B cell (primary cell): ENCODE data around the gene USH2A. TPM values are rescaled to one million over a fixed set of nuclear protein-coding genes. Genes with fewer than 3 reads are reported as not detected.

Experiments
- ATAC-seq: fragments of 200-7000 bp; cut with Tn5 transposase; one replicate; pipeline ENCODE4 v1.10.0; 2021; ENCODE audit warnings: low read depth, mild to moderate bottlenecking, moderate number of reproducible peaks, moderate library complexity
- CTCF ChIA-PET: fragments of 350-600 bp; sonication (Branson Sonifier 250); formaldehyde crosslinking; loops from one replicate; lab custom pipeline; 2021; ENCODE audit warnings: antibody characterized with exemption, inconsistent platforms; lab: Charles Lee
- POLR2A ChIA-PET: fragments of 350-600 bp; sonication (Branson Sonifier 250); formaldehyde crosslinking; loops from one replicate; lab custom pipeline; 2021; ENCODE audit warnings: antibody characterized with exemption; lab: Charles Lee
- DNase-seq: peaks from one replicate; pipeline ENCODE4 v3.0.0; 2013
- H2AFZ ChIP-seq: 2 replicates; pipeline ENCODE4 v1.6.1; 2012; ENCODE audit warnings: mild to moderate bottlenecking, low read depth, low read length; ENCODE audit not compliant: insufficient read depth, poor library complexity, severe bottlenecking
- H3K27ac ChIP-seq, 2 donors: 1 replicate in 1 of 2; 2 replicates in 1 of 2; pipeline ENCODE4 v1.5.1; 2012 to 2013; ENCODE audit warnings: low read length in 2 of 2, mild to moderate bottlenecking in 2 of 2, moderate library complexity in 1 of 2
- H3K27me3 ChIP-seq, 4 experiments: fragments of 200-600 bp in 1 of 4; sonication (generic) in 1 of 4; replicated peaks in 1 of 4; 1 replicate in 2 of 4; 2 replicates in 2 of 4; pipeline versions ENCODE4 v1.6.1 to v1.7.0; 2013 to 2016; ENCODE audit warnings: low read length in 3 of 4, mild to moderate bottlenecking in 2 of 4, mixed read lengths in 1 of 4, moderate library complexity in 1 of 4; ENCODE audit not compliant: insufficient read depth in 4 of 4, control insufficient read depth in 3 of 4; ENCODE audit errors: control extremely low read depth in 1 of 4
- H3K36me3 ChIP-seq, 2 experiments: replicated peaks in 1 of 2; 1 replicate in 1 of 2; 2 replicates in 1 of 2; pipeline versions ENCODE4 v1.6.1 to v1.7.1; 2013; ENCODE audit warnings: low read length in 1 of 2; ENCODE audit not compliant: insufficient read depth in 2 of 2, control insufficient read depth in 1 of 2; ENCODE audit errors: control extremely low read depth in 1 of 2, extremely low read depth in 1 of 2
- H3K4me1 ChIP-seq, 2 donors: fragments of 200-600 bp in 1 of 2; sonication (generic) in 1 of 2; 1 replicate in 1 of 2; 2 replicates in 1 of 2; pipeline versions ENCODE4 v1.5.1 to v1.6.1; 2013 to 2017; ENCODE audit warnings: low read length in 2 of 2; ENCODE audit not compliant: control insufficient read depth in 2 of 2, insufficient read depth in 2 of 2
- H3K4me2 ChIP-seq: replicated peaks from 2 replicates; pipeline ENCODE3; 2012; ENCODE audit warnings: mild to moderate bottlenecking, low read depth, low read length; ENCODE audit not compliant: poor library complexity, severe bottlenecking
- H3K4me3 ChIP-seq, 5 experiments: fragments of 200-600 bp in 1 of 5; sonication (generic) in 1 of 5; 1 replicate in 3 of 5; 2 replicates in 2 of 5; pipeline versions ENCODE4 v1.5.1 to v1.7.0; 2011 to 2016; ENCODE audit warnings: low read length in 4 of 5, mild to moderate bottlenecking in 4 of 5, low read depth in 2 of 5, control low read depth in 1 of 5, moderate library complexity in 1 of 5; ENCODE audit not compliant: insufficient read depth in 1 of 5; ENCODE audit errors: control extremely low read depth in 1 of 5, extremely low read depth in 1 of 5
- H3K79me2 ChIP-seq: fragments of 200-600 bp; sonication (generic); one replicate; pipeline ENCODE4 v1.6.0; 2016; ENCODE audit warnings: low read length; ENCODE audit not compliant: control insufficient read depth, insufficient read depth
- H3K9ac ChIP-seq: fragments of 200-600 bp; sonication (generic); 2 replicates; pipeline ENCODE4 v1.6.1; 2017; ENCODE audit warnings: mild to moderate bottlenecking, low read length, moderate library complexity
- H3K9me3 ChIP-seq, 3 donors: one replicate each; pipeline versions ENCODE4 v1.6.1 to v1.7.1; 2013; ENCODE audit warnings: low read length in 2 of 3; ENCODE audit not compliant: control insufficient read depth in 2 of 3, insufficient read depth in 1 of 3; ENCODE audit errors: control extremely low read depth in 1 of 3
- H4K20me1 ChIP-seq: 2 replicates; pipeline ENCODE4 v1.6.0; 2012; ENCODE audit warnings: mild to moderate bottlenecking, low read length; ENCODE audit not compliant: insufficient read depth, control insufficient read depth, poor library complexity, severe bottlenecking
- H3K27ac Mint-ChIP-seq: one replicate; pipeline ENCODE4 v1.8.0; 2021; ENCODE audit warnings: mixed read lengths
- H3K27me3 Mint-ChIP-seq: one replicate; pipeline ENCODE4 v1.8.0; 2021; ENCODE audit warnings: mixed read lengths
- H3K4me1 Mint-ChIP-seq: one replicate; pipeline ENCODE4 v1.8.0; 2021; ENCODE audit warnings: mixed read lengths
- H3K4me3 Mint-ChIP-seq: one replicate; pipeline ENCODE4 v1.8.0; 2021; ENCODE audit warnings: mixed read lengths
- H3K9me3 Mint-ChIP-seq: one replicate; pipeline ENCODE4 v1.8.0; 2022; ENCODE audit warnings: mixed read lengths; ENCODE audit not compliant: insufficient read depth
- CTCF ChIP-seq: fragments of 200-600 bp; IDR thresholded peaks from one replicate; pipeline ENCODE4 v1.8.0; 2022; ENCODE audit warnings: antibody characterized with exemption, mild to moderate bottlenecking
- EZH2 ChIP-seq: IDR thresholded peaks from 2 replicates; pipeline ENCODE4 v1.6.1; 2012; ENCODE audit warnings: borderline replicate concordance, low read depth, mild to moderate bottlenecking, moderate library complexity, low read length; ENCODE audit not compliant: insufficient read depth, poor library complexity, severe bottlenecking
- WGBS: methylation state at CpG from one replicate; pipeline ENCODE4 v1.1.5; 2013; ENCODE audit warnings: missing lambda C conversion rate; ENCODE audit not compliant: insufficient coverage; 5-methylcytosine and 5-hydroxymethylcytosine counted together
- intact Hi-C: fragments of 100-400 bp; cut with micrococcal nuclease; formaldehyde crosslinking; loops from one replicate; pipeline ENCODE4 v1.10.0; 2022
- polyA plus RNA-seq: library from polyadenylated mRNA; depleted of rRNA; stranded (reverse); fragments of >200 nt; gene quantifications from 2 replicates; pipeline ENCODE4 v1.2.3, GENCODE V29; 2012
- total RNA-seq, 2 donors: library from RNA; stranded (reverse); fragments of 120-200 nt in 1 of 2; gene quantifications; 1 replicate in 1 of 2; 2 replicates in 1 of 2; pipeline versions ENCODE4 v1.2.3 to v1.2.4, GENCODE V29; 2013 to 2022

Gene USH2A
- total and polyA plus RNA-seq, 2 donors (not counting 1 experiment from before 2014, with no cell fraction given) = 0.01 TPM; not detected in 1

- Mint-ChIP-seq H3K4me1 (no peaks in the 10 kb centered on the region), H3K4me3 (no peak overlapping the region), H3K27ac (no peak overlapping the region), H3K27me3 (no peaks in the 10 kb centered on the region), H3K9me3 (no peaks in the 10 kb centered on the region)
- no peaks in the 10 kb centered on the region for H4K20me1 ChIP-seq
- ChIA-PET CTCF (no interaction called here), POLR2A (no interaction called here)
- H3K4me1 ChIP-seq = no peaks in the 10 kb centered on the region
- no peak overlapping the region for H2AFZ ChIP-seq
- H3K4me3 ChIP-seq = no peak overlapping the region
- H3K27me3 ChIP-seq = no peaks in the 10 kb centered on the region
- ATAC-seq = no peak
- no peak overlapping the region for H3K9ac ChIP-seq
- no peak for DNase-seq
- no peak overlapping the region for H3K27ac ChIP-seq
- no peak for TF ChIP-seq EZH2
- TF ChIP-seq CTCF = no peak
- intact Hi-C loops = no loop called here
- 100% methylated on average over 1 of the region's 1 CpG for WGBS
- H3K9me3 ChIP-seq = no peaks in the 10 kb centered on the region
- H3K79me2 ChIP-seq = no peaks in the 10 kb centered on the region
- H3K36me3 ChIP-seq = no peaks in the 10 kb centered on the region
- H3K4me2 ChIP-seq = no peak overlapping the region
Observed at GRCh38 chr1:216032284-216032683, 391.0 kb downstream of the USH2A start.

- no peaks in the 10 kb centered on the region for H3K9me3 ChIP-seq
- Mint-ChIP-seq H3K4me1 (no peaks in the 10 kb centered on the region), H3K27ac (no peak overlapping the region), H3K4me3 (no peak overlapping the region), H3K9me3 (no peaks in the 10 kb centered on the region), H3K27me3 (no peaks in the 10 kb centered on the region)
- no peaks in the 10 kb centered on the region for H3K36me3 ChIP-seq
- H3K4me1 ChIP-seq = no peaks in the 10 kb centered on the region
- no peak overlapping the region for H3K27ac ChIP-seq
- ChIA-PET POLR2A (no interaction called here), CTCF (no interaction called here)
- H2AFZ ChIP-seq = no peak overlapping the region
- no peak for ATAC-seq
- no peak overlapping the region for H3K4me2 ChIP-seq
- TF ChIP-seq EZH2 (no peak), CTCF (no peak)
- intact Hi-C loops = no loop called here
- H3K79me2 ChIP-seq = no peaks in the 10 kb centered on the region
- WGBS = no CpG with 5 or more reads among the region's 1 CpG
- no peak overlapping the region for H3K4me3 ChIP-seq
- DNase-seq = no peak
- no peaks in the 10 kb centered on the region for H4K20me1 ChIP-seq
- no peaks in the 10 kb centered on the region for H3K27me3 ChIP-seq
- no peak overlapping the region for H3K9ac ChIP-seq
Observed at GRCh38 chr1:216028631-216029030, 394.6 kb downstream of the USH2A start.
